Left ventricle myocardium inferior (tissue), 1 donor: ENCODE data around the gene PTTG1IP. TPM values are rescaled to one million over a fixed set of nuclear protein-coding genes. Genes with fewer than 3 reads are reported as not detected.

Experiments used
- DNase-seq: peaks from one replicate; pipeline ENCODE4 v3.0.0-alpha.2; 2020
- H3K27ac ChIP-seq: fragments of 200-600 bp; replicated peaks from 2 replicates; pipeline ENCODE4 v1.8.0; 2021
- H3K27me3 ChIP-seq: fragments of 200-600 bp; 2 replicates; pipeline ENCODE4 v1.8.0; 2021; ENCODE audit warnings: low read depth
- H3K36me3 ChIP-seq: fragments of 200-600 bp; 2 replicates; pipeline ENCODE4 v1.8.0; 2021
- H3K4me1 ChIP-seq: fragments of 200-600 bp; 2 replicates; pipeline ENCODE4 v1.8.0; 2021
- H3K4me3 ChIP-seq: fragments of 200-600 bp; 2 replicates; pipeline ENCODE4 v1.8.0; 2021; ENCODE audit warnings: mild to moderate bottlenecking, moderate library complexity
- H3K9me3 ChIP-seq: fragments of 200-600 bp; replicated peaks from 2 replicates; pipeline ENCODE4 v1.8.0; 2021
- CTCF ChIP-seq: fragments of 200-600 bp; IDR thresholded peaks from 2 replicates; pipeline ENCODE4 v1.8.0; 2021; ENCODE audit warnings: antibody characterized with exemption, mild to moderate bottlenecking, borderline replicate concordance
- intact Hi-C: fragments of 100-400 bp; cut with micrococcal nuclease; formaldehyde crosslinking; loops from one replicate; pipeline ENCODE4 v1.11.0; 2022
- total RNA-seq: library from RNA; stranded (reverse); fragmentation: NEBNext Ultra II Directional; extraction: Animal tissue kit (Norgen Biotek cat#: 25700); gene quantifications from one replicate; pipeline ENCODE4 v1.2.1, GENCODE V29; 2021
- donor health status: DM: no; HTN: yes; CAD: no; lungs with severe emphysema.

Gene PTTG1IP
- total RNA-seq, 1 donor from 2014 or later, result 171 TPM

- H3K36me3 ChIP-seq, result peaks cover 58% of the 10 kb centered on the region
- peaks cover 77% of the 10 kb centered on the region for H3K4me1 ChIP-seq
- no peak for TF ChIP-seq CTCF
- DNase-seq, result no peak
- H3K27me3 ChIP-seq, result no peaks in the 10 kb centered on the region
- H3K4me3 ChIP-seq, result no peak overlapping the region
- intact Hi-C loops, result no loop called here
- no peaks in the 10 kb centered on the region for H3K9me3 ChIP-seq
- H3K27ac ChIP-seq, result peak overlapping the region; percentile 37
Measured at GRCh38 chr21:44858791-44859190, 14.7 kb downstream of the PTTG1IP start.

GRCh38 chr21:44858291-44858690 is 15.2 kb downstream of the PTTG1IP start:
- Histone ChIP-seq H3K9me3 (no peaks in the 10 kb centered on the region), H3K27me3 (no peaks in the 10 kb centered on the region), H3K36me3 (peaks cover 56% of the 10 kb centered on the region), H3K27ac (peak overlapping the region; percentile 37), H3K4me1 (peaks cover 77% of the 10 kb centered on the region), H3K4me3 (no peak overlapping the region)
- TF ChIP-seq CTCF, result no peak
- intact Hi-C loops, result no loop called here
- DNase-seq, result no peak

- intact Hi-C loops, result no loop called here
- no peak for TF ChIP-seq CTCF
- H3K27ac ChIP-seq, result peak overlapping the region; percentile 37
- H3K4me3 ChIP-seq, result no peak overlapping the region
- DNase-seq, result no peak
- H3K27me3 ChIP-seq, result no peaks in the 10 kb centered on the region
- H3K36me3 ChIP-seq, result peaks cover 55% of the 10 kb centered on the region
- no peaks in the 10 kb centered on the region for H3K9me3 ChIP-seq
- H3K4me1 ChIP-seq, result peaks cover 80% of the 10 kb centered on the region
Measured at GRCh38 chr21:44857127-44857892, 16.2 kb downstream of the PTTG1IP start.

GRCh38 chr21:44856131-44856530 is 17.4 kb downstream of the PTTG1IP start:
- Histone ChIP-seq H3K9me3 (no peaks in the 10 kb centered on the region), H3K36me3 (peaks cover 60% of the 10 kb centered on the region), H3K27ac (peak overlapping the region; percentile 69), H3K4me3 (no peak overlapping the region), H3K27me3 (no peaks in the 10 kb centered on the region), H3K4me1 (peaks cover 80% of the 10 kb centered on the region)
- TF ChIP-seq CTCF, result no peak
- DNase-seq, result no peak
- intact Hi-C loops, result no loop called here

- Histone ChIP-seq H3K36me3 (peaks cover 63% of the 10 kb centered on the region), H3K27me3 (no peaks in the 10 kb centered on the region), H3K27ac (peak overlapping the region; percentile 69), H3K9me3 (no peaks in the 10 kb centered on the region), H3K4me3 (no peak overlapping the region), H3K4me1 (peaks cover 85% of the 10 kb centered on the region)
- no peak for TF ChIP-seq CTCF
- no peak for DNase-seq
- intact Hi-C loops, result no loop called here
Measured at GRCh38 chr21:44855572-44855971, 17.9 kb downstream of the PTTG1IP start.
